H7 (cell line): ENCODE results near the gene KLK2. TPM values are rescaled to one million over a fixed set of nuclear protein-coding genes. Genes with fewer than 3 reads are reported as not detected.

Experiments
- DNase-seq: peaks from one replicate; pipeline ENCODE4 v3.0.0; 2012
- H3K27me3 ChIP-seq: 2 replicates; pipeline ENCODE4 v1.6.0; 2011; ENCODE audit warnings: mild to moderate bottlenecking, low read length; ENCODE audit not compliant: control insufficient read depth, insufficient read depth
- H3K36me3 ChIP-seq: replicated peaks from 2 replicates; pipeline ENCODE4 v1.5.1; 2011; ENCODE audit warnings: low read length; ENCODE audit not compliant: control insufficient read depth, insufficient read depth
- H3K4me3 ChIP-seq: 2 replicates; pipeline ENCODE4 v1.5.1; 2011; ENCODE audit warnings: low read depth, mild to moderate bottlenecking, control low read depth, low read length, moderate library complexity; ENCODE audit not compliant: insufficient read depth
- total RNA-seq: library from RNA; depleted of rRNA; stranded (reverse); fragments of >200 nt; shearing (Covaris generic); gene quantifications from 2 replicates; pipeline ENCODE4 v1.2.3, GENCODE V29; 2014

KLK2 gene
- total RNA-seq, 1 experiment from 2014 or later: not detected

DNA sequence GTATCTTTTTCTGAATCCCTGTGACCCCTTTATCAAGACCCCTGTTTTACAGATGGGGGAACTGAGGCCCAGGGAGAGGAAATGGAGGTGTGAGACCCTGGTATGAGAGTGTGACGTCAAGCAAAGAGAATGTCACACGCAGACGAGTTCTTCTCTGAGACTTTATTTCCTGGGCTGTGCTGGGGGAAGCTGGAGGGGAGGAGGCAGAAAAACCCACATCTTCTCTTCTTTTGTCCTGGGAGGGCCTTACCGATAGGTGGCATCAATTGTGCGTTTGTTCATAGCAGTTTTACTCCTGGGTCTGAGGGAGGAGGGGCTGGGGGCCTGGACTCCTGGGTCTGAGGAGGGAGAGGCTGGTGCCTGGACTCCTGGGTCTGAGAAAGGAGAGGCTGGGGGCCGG is 35.0 kb upstream of the KLK2 start:
- peak; percentile 84 for DNase-seq
- Histone ChIP-seq H3K36me3 (no peaks in the 10 kb centered on the region), H3K4me3 (no peak overlapping the region), H3K27me3 (peaks cover 25% of the 10 kb centered on the region)

DNA sequence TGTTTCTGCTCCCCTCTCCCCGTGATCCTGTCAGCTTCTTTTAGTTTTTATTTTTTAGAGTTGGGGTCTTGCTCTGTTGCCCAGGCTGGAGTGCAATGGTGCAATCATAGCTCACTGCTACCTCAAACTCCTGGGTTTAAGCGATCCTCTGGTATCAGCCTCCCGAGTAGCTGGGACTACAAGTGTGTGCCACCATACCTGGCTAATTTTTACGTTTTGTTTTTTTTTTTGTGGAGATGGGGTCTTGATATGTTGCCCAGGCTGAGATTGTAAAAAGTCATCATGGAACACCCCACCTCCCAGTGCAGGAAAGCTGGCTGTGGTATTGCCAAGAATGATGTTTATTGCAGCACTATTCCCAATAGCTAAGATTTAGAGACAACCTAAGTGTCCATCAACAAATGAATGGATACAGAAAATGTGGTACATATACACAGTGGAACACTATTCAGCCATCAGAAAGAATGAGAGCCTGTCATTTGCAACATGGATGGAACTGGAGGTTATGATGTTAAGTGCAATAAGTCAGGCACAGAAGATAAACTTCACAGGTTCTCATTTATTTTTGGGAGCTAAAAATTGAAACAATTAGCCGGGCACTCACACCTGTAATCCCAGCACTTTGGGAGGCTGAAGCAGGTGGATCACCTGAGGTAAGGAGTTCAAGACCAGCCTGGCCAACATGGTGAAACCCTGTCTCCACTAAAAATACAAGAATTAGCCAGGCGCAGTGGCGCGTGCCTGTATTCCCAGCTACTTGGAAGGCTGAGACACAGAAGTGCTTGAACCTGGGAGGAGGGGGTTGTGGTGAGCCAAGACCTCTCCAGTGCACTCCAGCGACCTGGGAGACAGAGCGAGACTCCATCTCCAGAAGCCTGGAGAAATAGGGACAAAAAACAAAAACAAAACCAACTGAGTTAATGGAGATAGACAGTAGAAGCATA is 33.3 kb upstream of the KLK2 start:
- DNase-seq: no peak
- H3K36me3 ChIP-seq: no peaks in the 10 kb centered on the region
- H3K27me3 ChIP-seq: peaks cover 30% of the 10 kb centered on the region
- H3K4me3 ChIP-seq: no peak overlapping the region

DNA sequence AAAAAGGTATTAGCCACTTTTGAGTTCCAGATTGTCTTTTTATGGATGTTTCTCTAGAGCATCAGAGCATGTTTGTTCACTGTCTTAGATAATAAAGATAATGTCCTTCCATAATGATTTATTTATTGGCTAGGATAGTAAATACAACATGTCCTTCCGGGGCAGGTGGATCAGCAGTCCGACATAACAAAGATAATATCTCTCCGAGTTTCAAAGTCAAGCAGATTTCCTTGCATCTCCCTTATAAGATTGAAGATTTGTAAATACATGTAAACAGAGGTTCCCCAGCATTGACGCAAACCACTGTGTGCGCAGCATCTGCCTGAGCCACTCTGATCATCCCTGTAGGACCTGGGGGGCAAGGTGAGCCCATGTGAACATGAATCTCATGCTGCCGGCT is 31.1 kb upstream of the KLK2 start:
- no peak for DNase-seq
- Histone ChIP-seq H3K4me3 (no peak overlapping the region), H3K36me3 (no peaks in the 10 kb centered on the region), H3K27me3 (peaks cover 13% of the 10 kb centered on the region)

DNA sequence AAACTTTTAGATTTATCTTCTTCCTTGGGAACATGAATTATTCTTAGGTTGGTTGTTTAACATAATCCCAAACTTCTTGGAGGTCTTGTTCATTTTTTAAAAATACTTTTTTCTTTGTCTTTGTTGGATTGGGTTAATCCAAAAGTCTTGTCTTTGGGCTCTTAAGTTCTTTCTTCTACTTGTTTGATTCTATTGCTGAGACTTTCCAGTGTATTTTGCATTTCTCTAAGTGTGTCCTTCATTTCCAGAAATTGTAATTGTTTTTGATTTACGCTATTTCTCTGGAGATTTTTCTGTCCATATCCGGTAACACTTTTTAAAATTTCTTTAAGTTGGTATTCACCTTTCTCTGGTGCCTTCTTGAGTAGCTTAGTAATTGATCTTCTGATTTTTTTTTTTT is 30.0 kb upstream of the KLK2 start:
- no peak for DNase-seq
- no peak overlapping the region for H3K4me3 ChIP-seq
- no peaks in the 10 kb centered on the region for H3K36me3 ChIP-seq
- peaks cover 11% of the 10 kb centered on the region for H3K27me3 ChIP-seq

DNA sequence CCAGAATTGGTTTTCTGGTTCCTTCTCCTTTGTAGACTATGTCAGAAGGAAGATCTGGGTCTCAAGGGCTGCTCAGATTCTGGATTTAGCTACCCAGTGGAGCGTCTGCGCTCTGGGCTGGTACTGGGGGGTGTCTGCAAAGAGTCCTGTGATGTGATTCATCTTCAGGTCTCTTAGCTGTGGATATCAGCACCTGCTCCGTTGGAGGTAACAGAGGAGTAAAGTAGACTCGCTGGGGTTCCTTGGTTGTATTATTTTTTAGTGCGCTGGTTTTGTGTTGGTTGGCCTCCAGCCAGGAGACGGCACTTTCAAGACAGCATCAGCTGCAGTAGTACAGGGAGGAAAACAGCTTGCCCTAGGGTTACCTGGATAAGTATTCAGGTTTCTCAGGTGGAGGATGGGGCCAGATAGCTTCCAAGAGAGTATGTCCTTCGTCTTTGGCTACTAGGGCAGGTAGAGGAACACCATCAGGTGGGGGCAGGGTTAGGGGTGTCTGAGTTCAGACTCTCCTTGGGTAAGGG is 29.5 kb upstream of the KLK2 start:
- DNase-seq: no peak
- peaks cover 11% of the 10 kb centered on the region for H3K27me3 ChIP-seq
- no peaks in the 10 kb centered on the region for H3K36me3 ChIP-seq
- no peak overlapping the region for H3K4me3 ChIP-seq

DNA sequence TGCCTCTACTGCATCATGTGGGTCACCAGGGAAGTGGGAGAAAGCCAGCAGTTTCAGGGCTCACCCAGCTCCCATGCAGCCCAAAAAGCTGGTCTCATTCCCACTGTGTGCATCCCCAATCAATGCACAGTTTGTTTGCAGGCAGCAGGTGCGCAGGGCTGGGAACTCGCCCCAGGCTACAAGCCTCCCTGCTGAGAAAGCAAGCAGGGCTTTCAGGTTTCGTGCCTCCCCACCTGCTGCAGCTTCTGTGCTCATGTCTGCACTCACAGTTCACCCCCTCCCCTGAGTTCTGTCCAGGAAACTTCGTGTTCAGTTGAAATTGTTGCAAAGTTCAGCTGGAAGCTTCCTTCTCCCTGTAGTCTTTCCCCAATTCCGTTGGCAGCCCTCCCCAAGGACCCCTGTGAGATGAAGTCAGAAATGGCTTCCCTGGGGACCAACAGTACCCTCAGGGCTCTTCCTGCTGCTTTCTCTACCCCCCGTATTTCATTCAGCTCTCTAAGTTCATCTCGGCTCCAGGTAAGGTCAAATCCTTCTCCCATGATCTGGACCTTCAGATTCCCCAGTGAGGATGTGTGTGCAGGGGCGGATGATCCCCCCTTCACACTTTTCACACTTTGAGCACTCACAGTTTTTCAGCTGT is 28.8 kb upstream of the KLK2 start:
- peaks cover 11% of the 10 kb centered on the region for H3K27me3 ChIP-seq
- no peak overlapping the region for H3K4me3 ChIP-seq
- no peak for DNase-seq
- H3K36me3 ChIP-seq: no peaks in the 10 kb centered on the region

DNA sequence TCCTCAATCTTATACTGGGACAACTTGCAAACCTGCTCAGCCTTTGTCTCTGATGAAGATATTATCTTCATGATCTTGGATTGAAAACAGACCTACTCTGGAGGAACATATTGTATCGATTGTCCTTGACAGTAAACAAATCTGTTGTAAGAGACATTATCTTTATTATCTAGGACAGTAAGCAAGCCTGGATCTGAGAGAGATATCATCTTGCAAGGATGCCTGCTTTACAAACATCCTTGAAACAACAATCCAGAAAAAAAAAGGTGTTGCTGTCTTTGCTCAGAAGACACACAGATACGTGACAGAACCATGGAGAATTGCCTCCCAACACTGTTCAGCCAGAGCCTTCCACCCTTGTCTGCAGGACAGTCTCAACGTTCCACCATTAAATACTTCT is 22.5 kb upstream of the KLK2 start:
- Histone ChIP-seq H3K36me3 (no peaks in the 10 kb centered on the region), H3K27me3 (peaks cover 4% of the 10 kb centered on the region; the same call in 1 of the 2 replicates), H3K4me3 (no peak overlapping the region)
- no peak for DNase-seq

DNA sequence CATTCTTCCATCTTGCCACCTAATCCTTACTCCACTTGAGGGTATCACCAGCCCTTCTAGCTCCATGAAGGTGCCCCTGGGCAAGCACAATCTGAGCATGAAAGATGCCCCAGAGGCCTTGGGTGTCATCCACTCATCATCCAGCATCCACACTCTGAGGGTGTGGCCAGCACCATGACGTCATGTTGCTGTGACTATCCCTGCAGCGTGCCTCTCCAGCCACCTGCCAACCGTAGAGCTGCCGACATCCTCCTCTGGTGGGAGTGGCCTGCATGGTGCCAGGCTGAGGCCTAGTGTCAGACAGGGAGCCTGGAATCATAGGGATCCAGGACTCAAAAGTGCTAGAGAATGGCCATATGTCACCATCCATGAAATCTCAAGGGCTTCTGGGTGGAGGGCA is 21.6 kb upstream of the KLK2 start:
- peaks cover 4% of the 10 kb centered on the region; the same call in 1 of the 2 replicates for H3K27me3 ChIP-seq

DNA sequence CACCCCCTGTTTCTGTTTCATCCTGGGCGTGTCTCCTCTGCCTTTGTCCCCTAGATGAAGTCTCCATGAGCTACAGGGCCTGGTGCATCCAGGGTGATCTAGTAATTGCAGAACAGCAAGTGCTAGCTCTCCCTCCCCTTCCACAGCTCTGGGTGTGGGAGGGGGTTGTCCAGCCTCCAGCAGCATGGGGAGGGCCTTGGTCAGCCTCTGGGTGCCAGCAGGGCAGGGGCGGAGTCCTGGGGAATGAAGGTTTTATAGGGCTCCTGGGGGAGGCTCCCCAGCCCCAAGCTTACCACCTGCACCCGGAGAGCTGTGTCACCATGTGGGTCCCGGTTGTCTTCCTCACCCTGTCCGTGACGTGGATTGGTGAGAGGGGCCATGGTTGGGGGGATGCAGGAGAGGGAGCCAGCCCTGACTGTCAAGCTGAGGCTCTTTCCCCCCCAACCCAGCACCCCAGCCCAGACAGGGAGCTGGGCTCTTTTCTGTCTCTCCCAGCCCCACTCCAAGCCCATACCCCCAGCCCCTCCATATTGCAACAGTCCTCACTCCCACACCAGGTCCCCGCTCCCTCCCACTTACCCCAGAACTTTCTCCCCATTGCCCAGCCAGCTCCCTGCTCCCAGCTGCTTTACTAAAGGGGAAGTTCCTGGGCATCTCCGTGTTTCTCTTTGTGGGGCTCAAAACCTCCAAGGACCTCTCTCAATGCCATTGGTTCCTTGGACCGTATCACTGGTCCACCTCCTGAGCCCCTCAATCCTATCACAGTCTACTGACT is 18.4 kb upstream of the KLK2 start, which contains the start of gene KLK3:
Gene KLK3, plus strand, starts transcription at position 280 of the 775 bp plus-strand sequence. Its CDS starts 41 bp downstream, at position 321.
- no peak within 1 kb of the TSS for H3K4me3 ChIP-seq
- H3K27me3 ChIP-seq: peaks cover 4% of the 10 kb centered on the region; the same call in 1 of the 2 replicates
- DNase-seq: peak; percentile 19
- H3K36me3 ChIP-seq: no peaks in the 10 kb centered on the region

More for the DNA sequence above, 21.6 kb upstream of the KLK2 start:
- no peaks in the 10 kb centered on the region for H3K36me3 ChIP-seq
- no peak overlapping the region for H3K4me3 ChIP-seq
- DNase-seq: no peak

DNA sequence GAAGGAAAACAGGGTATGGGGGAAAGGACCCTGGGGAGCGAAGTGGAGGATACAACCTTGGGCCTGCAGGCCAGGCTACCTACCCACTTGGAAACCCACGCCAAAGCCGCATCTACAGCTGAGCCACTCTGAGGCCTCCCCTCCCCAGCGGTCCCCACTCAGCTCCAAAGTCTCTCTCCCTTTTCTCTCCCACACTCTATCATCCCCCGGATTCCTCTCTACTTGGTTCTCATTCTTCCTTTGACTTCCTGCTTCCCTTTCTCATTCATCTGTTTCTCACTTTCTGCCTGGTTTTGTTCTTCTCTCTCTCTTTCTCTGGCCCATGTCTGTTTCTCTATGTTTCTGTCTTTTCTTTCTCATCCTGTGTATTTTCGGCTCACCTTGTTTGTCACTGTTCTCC is 15.9 kb upstream of the KLK2 start:
- no peaks in the 10 kb centered on the region for H3K36me3 ChIP-seq

DNA sequence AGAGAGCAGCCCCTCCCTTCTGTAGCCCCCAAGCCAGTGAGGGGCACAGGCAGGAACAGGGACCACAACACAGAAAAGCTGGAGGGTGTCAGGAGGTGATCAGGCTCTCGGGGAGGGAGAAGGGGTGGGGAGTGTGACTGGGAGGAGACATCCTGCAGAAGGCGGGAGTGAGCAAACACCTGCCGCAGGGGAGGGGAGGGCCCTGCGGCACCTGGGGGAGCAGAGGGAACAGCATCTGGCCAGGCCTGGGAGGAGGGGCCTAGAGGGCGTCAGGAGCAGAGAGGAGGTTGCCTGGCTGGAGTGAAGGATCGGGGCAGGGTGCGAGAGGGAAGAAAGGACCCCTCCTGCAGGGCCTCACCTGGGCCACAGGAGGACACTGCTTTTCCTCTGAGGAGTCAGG is 14.4 kb upstream of the KLK2 start:
- Histone ChIP-seq H3K27me3 (no peaks in the 10 kb centered on the region), H3K4me3 (no peak overlapping the region), H3K36me3 (no peaks in the 10 kb centered on the region)
- DNase-seq: peak; percentile 89

More for the DNA sequence above, 15.9 kb upstream of the KLK2 start:
- DNase-seq: no peak
- Histone ChIP-seq H3K27me3 (no peaks in the 10 kb centered on the region), H3K4me3 (no peak overlapping the region)

DNA sequence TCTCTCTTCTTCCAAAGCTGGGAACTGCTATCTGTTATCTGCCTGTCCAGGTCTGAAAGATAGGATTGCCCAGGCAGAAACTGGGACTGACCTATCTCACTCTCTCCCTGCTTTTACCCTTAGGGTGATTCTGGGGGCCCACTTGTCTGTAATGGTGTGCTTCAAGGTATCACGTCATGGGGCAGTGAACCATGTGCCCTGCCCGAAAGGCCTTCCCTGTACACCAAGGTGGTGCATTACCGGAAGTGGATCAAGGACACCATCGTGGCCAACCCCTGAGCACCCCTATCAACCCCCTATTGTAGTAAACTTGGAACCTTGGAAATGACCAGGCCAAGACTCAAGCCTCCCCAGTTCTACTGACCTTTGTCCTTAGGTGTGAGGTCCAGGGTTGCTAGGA is 13.4 kb upstream of the KLK2 start:
- no peak overlapping the region for H3K4me3 ChIP-seq
- H3K36me3 ChIP-seq: no peaks in the 10 kb centered on the region
- no peak for DNase-seq
- H3K27me3 ChIP-seq: no peaks in the 10 kb centered on the region

DNA sequence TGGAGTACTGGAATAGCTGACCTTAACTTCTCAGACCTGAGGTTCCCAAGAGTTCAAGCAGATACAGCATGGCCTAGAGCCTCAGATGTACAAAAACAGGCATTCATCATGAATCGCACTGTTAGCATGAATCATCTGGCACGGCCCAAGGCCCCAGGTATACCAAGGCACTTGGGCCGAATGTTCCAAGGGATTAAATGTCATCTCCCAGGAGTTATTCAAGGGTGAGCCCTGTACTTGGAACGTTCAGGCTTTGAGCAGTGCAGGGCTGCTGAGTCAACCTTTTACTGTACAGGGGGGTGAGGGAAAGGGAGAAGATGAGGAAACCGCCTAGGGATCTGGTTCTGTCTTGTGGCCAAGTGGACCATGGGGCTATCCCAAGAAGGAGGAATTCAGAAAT is 12.2 kb upstream of the KLK2 start:
- Histone ChIP-seq H3K27me3 (no peaks in the 10 kb centered on the region), H3K36me3 (no peaks in the 10 kb centered on the region), H3K4me3 (no peak overlapping the region)
- DNase-seq: no peak
